GM21515 (cell line): ENCODE data around the gene HOXA7.
A peak's percentile ranks its signal among the peaks of the same experiment; 100 is the strongest.

ENCODE experiments used
- ATAC-seq: cut with Tn5 transposase; IDR thresholded peaks from one replicate; pipeline ENCODE4 v1.9.1; 2021; ENCODE audit not compliant: unreplicated experiment

Gene HOXA7

GRCh38 chr7:27137640-27138315 lies 18.7 kb downstream of the HOXA7 start:
- ATAC-seq = no peak

- ATAC-seq = no peak
Measured at GRCh38 chr7:27134392-27134791, 22.1 kb downstream of the HOXA7 start.

GRCh38 chr7:27133409-27134231 lies 22.9 kb downstream of the HOXA7 start:
- no peak for ATAC-seq

GRCh38 chr7:27132978-27133377 lies 23.5 kb downstream of the HOXA7 start:
- ATAC-seq = no peak

GRCh38 chr7:27132214-27132613 lies 24.3 kb downstream of the HOXA7 start:
- no peak for ATAC-seq

- ATAC-seq = no peak
Measured at GRCh38 chr7:27131390-27131819, 25.1 kb downstream of the HOXA7 start.

- ATAC-seq = peak; percentile 61
Measured at GRCh38 chr7:27130540-27131389, 25.7 kb downstream of the HOXA7 start, which contains the start of gene HOXA4. HOXA4 (minus strand) TSS chr7:27130757; CDS start chr7:27130733, 24 bp downstream.

- no peak for ATAC-seq
Measured at GRCh38 chr7:27129729-27130539, 26.5 kb downstream of the HOXA7 start.

GRCh38 chr7:27128776-27129728 lies 27.4 kb downstream of the HOXA7 start:
- no peak for ATAC-seq

- ATAC-seq = no peak
Measured at GRCh38 chr7:27128034-27128433, 28.4 kb downstream of the HOXA7 start.

GRCh38 chr7:27126596-27127327 lies 29.7 kb downstream of the HOXA7 start:
- ATAC-seq = no peak

GRCh38 chr7:27125986-27126394 lies 30.5 kb downstream of the HOXA7 start:
- no peak for ATAC-seq

- ATAC-seq = no peak
Measured at GRCh38 chr7:27124902-27125689, 31.4 kb downstream of the HOXA7 start.

- ATAC-seq = no peak
Measured at GRCh38 chr7:27124096-27124901, 32.2 kb downstream of the HOXA7 start.

GRCh38 chr7:27123477-27124053 lies 32.9 kb downstream of the HOXA7 start:
- no peak for ATAC-seq

- ATAC-seq = no peak
Measured at GRCh38 chr7:27123007-27123476, 33.4 kb downstream of the HOXA7 start.
